ENCODE results near the gene ITPKC.
"Not testable (repeated sequence)": the region's sequence is repeated elsewhere in the genome, so short reads cannot be mapped to it uniquely, and the experiment has no call there.

ITPKC gene

GRCh38 chr19:40776932-40777644, 60.2 kb downstream of the ITPKC start:
- peak; percentile 69 for DNase-seq (ENCODE audit: insufficient read length)
- TF ChIP-seq POLR2A (IDR thresholded peaks at IDR 0.05; ENCODE audit: low read depth, low read length): no peak
- no peak for TF ChIP-seq POLR2AphosphoS5 (IDR thresholded peaks at IDR 0.05; ENCODE audit: low read depth, low read length)
- TF ChIP-seq TAF1 (IDR thresholded peaks at IDR 0.05; ENCODE audit: borderline replicate concordance, low read depth, low read length): peak; percentile 14; the same call in 1 of the 2 replicates
- no peak for FAIRE-seq

GRCh38 chr19:40777645-40777936, 60.7 kb downstream of the ITPKC start:
- FAIRE-seq (no peak), DNase-seq (ENCODE audit: insufficient read length) (no peak)
- TF ChIP-seq POLR2AphosphoS5 (IDR thresholded peaks at IDR 0.05; ENCODE audit: low read depth, low read length) (peak; percentile 78; the same call in 1 of the 2 replicates), TAF1 (IDR thresholded peaks at IDR 0.05; ENCODE audit: borderline replicate concordance, low read depth, low read length) (no peak; the same call in 1 of the 2 replicates)

- FAIRE-seq: peak; percentile 98
- peak; percentile 93 for DNase-seq (ENCODE audit: insufficient read length)
- TF ChIP-seq POLR2AphosphoS5 (IDR thresholded peaks at IDR 0.05; ENCODE audit: low read depth, low read length) (no peak; the same call in 1 of the 2 replicates), POLR2A (IDR thresholded peaks at IDR 0.05; ENCODE audit: low read depth, low read length) (peak; percentile 85), TAF1 (IDR thresholded peaks at IDR 0.05; ENCODE audit: borderline replicate concordance, low read depth, low read length) (peak; percentile 17; the same call in 1 of the 2 replicates)
Measured at GRCh38 chr19:40777937-40778705, 61.2 kb downstream of the ITPKC start, which contains the start of gene RAB4B. Gene RAB4B, plus strand, starts transcription at chr19:40778247. Its CDS starts 129 bp downstream, at chr19:40778376.

GRCh38 chr19:40778706-40779284, 61.9 kb downstream of the ITPKC start:
- TF ChIP-seq POLR2AphosphoS5 (IDR thresholded peaks at IDR 0.05; ENCODE audit: low read depth, low read length) (no peak), TAF1 (IDR thresholded peaks at IDR 0.05; ENCODE audit: borderline replicate concordance, low read depth, low read length) (no peak), POLR2A (IDR thresholded peaks at IDR 0.05; ENCODE audit: low read depth, low read length) (no peak)
- no peak for FAIRE-seq
- DNase-seq (ENCODE audit: insufficient read length): no peak

GRCh38 chr19:40780582-40780981, 63.7 kb downstream of the ITPKC start:
- FAIRE-seq (no peak), DNase-seq (ENCODE audit: insufficient read length) (no peak)
- no peak for TF ChIP-seq POLR2AphosphoS5 (IDR thresholded peaks at IDR 0.05; ENCODE audit: low read depth, low read length)

- no peak for DNase-seq (ENCODE audit: insufficient read length)
- no peak for TF ChIP-seq POLR2A (IDR thresholded peaks at IDR 0.05; ENCODE audit: low read depth, low read length)
- TF ChIP-seq TAF1 (IDR thresholded peaks at IDR 0.05; ENCODE audit: borderline replicate concordance, low read depth, low read length): no peak
- no peak for TF ChIP-seq POLR2AphosphoS5 (IDR thresholded peaks at IDR 0.05; ENCODE audit: low read depth, low read length)
- no peak for FAIRE-seq
Measured at GRCh38 chr19:40781140-40781539, 64.2 kb downstream of the ITPKC start.

GRCh38 chr19:40783711-40784110, 66.8 kb downstream of the ITPKC start:
- DNase-seq (ENCODE audit: insufficient read length) (no peak), FAIRE-seq (no peak)
- TF ChIP-seq POLR2A (IDR thresholded peaks at IDR 0.05; ENCODE audit: low read depth, low read length): no peak
- no peak for TF ChIP-seq POLR2AphosphoS5 (IDR thresholded peaks at IDR 0.05; ENCODE audit: low read depth, low read length)
- no peak for TF ChIP-seq TAF1 (IDR thresholded peaks at IDR 0.05; ENCODE audit: borderline replicate concordance, low read depth, low read length)

GRCh38 chr19:40784146-40784545, 67.2 kb downstream of the ITPKC start:
- not testable (repeated sequence) for DNase-seq (ENCODE audit: insufficient read length); FAIRE-seq

GRCh38 chr19:40785526-40785925, 68.6 kb downstream of the ITPKC start:
- TF ChIP-seq TAF1 (IDR thresholded peaks at IDR 0.05; ENCODE audit: borderline replicate concordance, low read depth, low read length) (no peak), POLR2AphosphoS5 (IDR thresholded peaks at IDR 0.05; ENCODE audit: low read depth, low read length) (no peak), POLR2A (IDR thresholded peaks at IDR 0.05; ENCODE audit: low read depth, low read length) (no peak)
- no peak for FAIRE-seq
- DNase-seq (ENCODE audit: insufficient read length): no peak

- no peak for DNase-seq (ENCODE audit: insufficient read length)
- TF ChIP-seq POLR2AphosphoS5 (IDR thresholded peaks at IDR 0.05; ENCODE audit: low read depth, low read length) (no peak), TAF1 (IDR thresholded peaks at IDR 0.05; ENCODE audit: borderline replicate concordance, low read depth, low read length) (no peak), POLR2A (IDR thresholded peaks at IDR 0.05; ENCODE audit: low read depth, low read length) (no peak)
- FAIRE-seq: no peak
Measured at GRCh38 chr19:40786060-40787037, 69.4 kb downstream of the ITPKC start.

Data from GM12892 (cell line).